SK-MEL-5 (cell line): Measurements from ENCODE around the gene NOXO1. TPM values are rescaled to one million over a fixed set of nuclear protein-coding genes. Genes with fewer than 3 reads are reported as not detected.

Source experiments
- DNase-seq: peaks from one replicate; pipeline ENCODE4 v3.0.0-alpha.2; 2016; ENCODE audit warnings: low read depth, low spot score
- in situ Hi-C: cut with HindIII; loops from 2 replicates; pipeline ENCODE4 v1.10.0; 2016; ENCODE audit warnings: low sequenced_read_pairs, high pct_unique_total_duplicates, low pct_unique_long_range_greater_than_20kb
- polyA plus RNA-seq, 2 experiments: library from polyadenylated mRNA; depleted of rRNA; stranded (reverse); fragments of >200 nt; gene quantifications; 2 replicates each; pipeline ENCODE4 v1.2.3, GENCODE V29; 2015
- total RNA-seq: library from RNA; depleted of rRNA; stranded (reverse); fragments of >200 nt; shearing (Covaris generic); gene quantifications from 2 replicates; pipeline ENCODE4 v1.2.3, GENCODE V29; 2014; rRNA removed

NOXO1 gene
- total RNA-seq, result not detected in 2 replicates
- 0.19 TPM in 1 of 2 replicates, not detected in the other for polyA plus RNA-seq (2015; cell fraction: cytosol; rRNA removed)
- 1.3 and 3.2 TPM in 2 replicates for polyA plus RNA-seq (2015; cell fraction: nucleus; rRNA removed)

- no peak for DNase-seq
- in situ Hi-C loops, result no loop called here
Observed at GRCh38 chr16:1981398-1981836, at the start of gene NOXO1. Gene NOXO1 (minus strand): TSS chr16:1981469. CDS start chr16:1981179, 290 bp downstream.

GRCh38 chr16:2030036-2030435, 48.8 kb upstream of the NOXO1 start:
- in situ Hi-C loops, result no loop called here
- DNase-seq, result no peak

- in situ Hi-C loops, result no loop called here
- DNase-seq, result no peak
Observed at GRCh38 chr16:2029350-2029749, 48.1 kb upstream of the NOXO1 start.

- no peak for DNase-seq
- in situ Hi-C loops, result no loop called here
Observed at GRCh38 chr16:2028620-2029220, 47.5 kb upstream of the NOXO1 start.

GRCh38 chr16:2028146-2028545, 46.9 kb upstream of the NOXO1 start:
- in situ Hi-C loops, result no loop called here
- DNase-seq, result no peak

GRCh38 chr16:2027024-2028010, 46.0 kb upstream of the NOXO1 start:
- DNase-seq, result no peak
- in situ Hi-C loops, result no loop called here

GRCh38 chr16:2026461-2027023, 45.3 kb upstream of the NOXO1 start, which contains the start of gene NHERF2:
Gene NHERF2 (plus strand): TSS chr16:2026902. CDS start chr16:2027006, 104 bp downstream.
- DNase-seq, result peak; percentile 30
- in situ Hi-C loops, result no loop called here

- in situ Hi-C loops, result no loop called here
- DNase-seq, result no peak
Observed at GRCh38 chr16:2025878-2026460, 44.7 kb upstream of the NOXO1 start.

GRCh38 chr16:2025251-2025650, 44.0 kb upstream of the NOXO1 start:
- in situ Hi-C loops, result no loop called here
- DNase-seq, result no peak

- no peak for DNase-seq
- in situ Hi-C loops, result no loop called here
Observed at GRCh38 chr16:2024032-2024420, 42.8 kb upstream of the NOXO1 start.

GRCh38 chr16:2023092-2024031, 42.1 kb upstream of the NOXO1 start:
- in situ Hi-C loops, result no loop called here
- peak; percentile 83 for DNase-seq

GRCh38 chr16:2022723-2023091, 41.4 kb upstream of the NOXO1 start:
- in situ Hi-C loops, result no loop called here

GRCh38 chr16:2019921-2020831, 38.9 kb upstream of the NOXO1 start:
- in situ Hi-C loops, result no loop called here

More at GRCh38 chr16:2022723-2023091, 41.4 kb upstream of the NOXO1 start:
- peak; percentile 55 for DNase-seq

GRCh38 chr16:2019518-2019920, 38.2 kb upstream of the NOXO1 start, which contains the start of gene NPW:
Gene NPW (plus strand): TSS chr16:2019785.
- in situ Hi-C loops, result no loop called here
- DNase-seq, result no peak

More at GRCh38 chr16:2019921-2020831, 38.9 kb upstream of the NOXO1 start:
- DNase-seq, result no peak

GRCh38 chr16:2016407-2016922, 35.2 kb upstream of the NOXO1 start:
- in situ Hi-C loops, result no loop called here
- DNase-seq, result peak; percentile 28

GRCh38 chr16:2015947-2016208, 34.6 kb upstream of the NOXO1 start:
- in situ Hi-C loops, result no loop called here
- no peak for DNase-seq
